ENCODE results near the gene TOX3.
A peak's percentile ranks its signal among the peaks of the same experiment; 100 is the strongest.

TOX3 gene

GRCh38 chr16:52547004-52547833 is at the start of gene TOX3:
Gene TOX3 (minus strand): TSS chr16:52547143. CDS start chr16:52546723, 420 bp downstream.
- peak; percentile 71 for DNase-seq

- DNase-seq, result no peak
Measured at GRCh38 chr16:52592778-52593177, 45.8 kb upstream of the TOX3 start.

- no peak for DNase-seq
Measured at GRCh38 chr16:52591934-52592592, 45.1 kb upstream of the TOX3 start.

- no peak for DNase-seq
Measured at GRCh38 chr16:52591471-52591870, 44.5 kb upstream of the TOX3 start.

GRCh38 chr16:52586159-52586558 is 39.2 kb upstream of the TOX3 start:
- DNase-seq, result no peak

- no peak for DNase-seq
Measured at GRCh38 chr16:52584354-52585320, 37.7 kb upstream of the TOX3 start.

GRCh38 chr16:52581530-52581929 is 34.6 kb upstream of the TOX3 start:
- no peak for DNase-seq

GRCh38 chr16:52580488-52580887 is 33.5 kb upstream of the TOX3 start:
- no peak for DNase-seq

- DNase-seq, result no peak
Measured at GRCh38 chr16:52578829-52579498, 32.0 kb upstream of the TOX3 start.

GRCh38 chr16:52578007-52578828 is 31.3 kb upstream of the TOX3 start:
- DNase-seq, result no peak

GRCh38 chr16:52577130-52577706 is 30.3 kb upstream of the TOX3 start:
- DNase-seq, result no peak

- DNase-seq, result no peak
Measured at GRCh38 chr16:52573365-52574299, 26.7 kb upstream of the TOX3 start.

- DNase-seq, result peak; percentile 37
Measured at GRCh38 chr16:52572656-52573055, 25.7 kb upstream of the TOX3 start.

GRCh38 chr16:52570495-52571091 is 23.6 kb upstream of the TOX3 start:
- DNase-seq, result no peak

- no peak for DNase-seq
Measured at GRCh38 chr16:52569701-52570100, 22.8 kb upstream of the TOX3 start.

- peak; percentile 78 for DNase-seq
Measured at GRCh38 chr16:52568983-52569690, 22.2 kb upstream of the TOX3 start.

GRCh38 chr16:52568495-52568894 is 21.6 kb upstream of the TOX3 start:
- no peak for DNase-seq

- no peak for DNase-seq
Measured at GRCh38 chr16:52567193-52567592, 20.2 kb upstream of the TOX3 start.

Measured in NCI-H1105 (cell line).